Panc1 (cell line): ENCODE results near the gene TTLL7. TPM values are rescaled to one million over a fixed set of nuclear protein-coding genes. Genes with fewer than 3 reads are reported as not detected.

Experiments
- ATAC-seq: fragments of 200-7000 bp; cut with Tn5 transposase; 2 replicates; pipeline ENCODE4 v1.9.1; 2020; ENCODE audit warnings: mild to moderate bottlenecking, moderate library complexity
- BruUV-seq: library from RNA; stranded (reverse); fragments of 400-500 nt; replicated peaks from 2 replicates; lab custom pipeline; 2021; lab: Mats Ljungman, UMichigan
- CTCF ChIA-PET: fragments of 300-600 bp; sonication (Branson Sonifier 250); formaldehyde crosslinking; loops from one replicate; lab custom pipeline; 2022; ENCODE audit warnings: antibody characterized with exemption; lab: Charles Lee
- POLR2A ChIA-PET: fragments of 300-600 bp; sonication (Branson Sonifier 250); formaldehyde crosslinking; loops from one replicate; lab custom pipeline; 2022; ENCODE audit warnings: antibody characterized with exemption; lab: Charles Lee
- DNase-seq: peaks from one replicate; pipeline ENCODE4 v3.0.0-alpha.2; 2010; ENCODE audit warnings: low read depth, low spot score
- H3K27ac ChIP-seq: 2 replicates; pipeline ENCODE4 v1.5.1; 2011; ENCODE audit warnings: mild to moderate bottlenecking, low read length, inconsistent platforms
- H3K27me3 ChIP-seq: fragments of 200-500 bp; sonication (Bioruptor generic); 2 replicates; pipeline ENCODE4 v1.6.0; 2014; ENCODE audit warnings: low read length, inconsistent platforms; ENCODE audit not compliant: control insufficient read depth, insufficient read depth
- H3K36me3 ChIP-seq: fragments of 200-500 bp; sonication (Bioruptor generic); 2 replicates; pipeline ENCODE4 v1.5.1; 2014; ENCODE audit warnings: inconsistent platforms, mild to moderate bottlenecking, low read length, moderate library complexity; ENCODE audit not compliant: control insufficient read depth, insufficient read depth
- H3K4me1 ChIP-seq: 2 replicates; pipeline ENCODE4 v1.5.1; 2011; ENCODE audit warnings: inconsistent platforms, mild to moderate bottlenecking, low read length, moderate library complexity; ENCODE audit not compliant: control insufficient read depth, insufficient read depth
- H3K4me3 ChIP-seq, 2 experiments: 2 replicates each; pipeline ENCODE4 v1.5.1; 2011 to 2012; ENCODE audit warnings: low read depth in 2 of 2, low read length in 2 of 2, mild to moderate bottlenecking in 2 of 2, inconsistent platforms in 1 of 2, moderate library complexity in 1 of 2
- H3K9me3 ChIP-seq: fragments of 200-500 bp; sonication (Bioruptor generic); 2 replicates; pipeline ENCODE4 v1.5.1; 2014; ENCODE audit warnings: low read depth, mild to moderate bottlenecking, inconsistent platforms, low read length, moderate library complexity; ENCODE audit not compliant: control insufficient read depth, insufficient read depth
- CTCF ChIP-seq: fragments of 450-650 bp; IDR thresholded peaks from 2 replicates; pipeline ENCODE4 v1.5.1; 2017; ENCODE audit warnings: mild to moderate bottlenecking
- POLR2AphosphoS5 ChIP-seq: IDR thresholded peaks from 2 replicates; pipeline ENCODE4 v1.6.1; 2012; ENCODE audit warnings: mild to moderate bottlenecking, low read depth, low read length, moderate library complexity
- REST ChIP-seq, 2 experiments: IDR thresholded peaks; 2 replicates each; pipeline ENCODE4 v1.6.1; 2011 to 2012; ENCODE audit warnings: low read depth in 2 of 2, control low read depth in 1 of 2, low read length in 1 of 2, mild to moderate bottlenecking in 1 of 2, moderate library complexity in 1 of 2; ENCODE audit not compliant: insufficient read depth in 1 of 2
- SIN3A ChIP-seq: IDR thresholded peaks from 2 replicates; pipeline ENCODE4 v1.6.1; 2012; ENCODE audit warnings: low read depth, mild to moderate bottlenecking, low read length, moderate library complexity, borderline replicate concordance; ENCODE audit not compliant: insufficient read depth
- TCF7L2 ChIP-seq: IDR thresholded peaks from 2 replicates; pipeline ENCODE4 v1.6.1; 2011; ENCODE audit warnings: mild to moderate bottlenecking, low read depth, low read length, inconsistent platforms
- in situ Hi-C: cut with HindIII; loops from 2 replicates; pipeline ENCODE4 v1.10.0; 2016; ENCODE audit warnings: low sequenced_read_pairs, low pct_unique_long_range_greater_than_20kb
- intact Hi-C: fragments of 100-400 bp; cut with micrococcal nuclease; formaldehyde crosslinking; loops from one replicate; pipeline ENCODE4 v1.10.0; 2022; ENCODE audit not compliant: unreplicated experiment
- total RNA-seq: library from RNA; stranded (reverse); gene quantifications from one replicate; pipeline ENCODE4 v1.2.1, GENCODE V29; 2021; ENCODE audit not compliant: unreplicated experiment

The TTLL7 gene
- total RNA-seq, 1 experiment from 2014 or later: 31.4 TPM

- Histone ChIP-seq H3K36me3 (no peaks in the 10 kb centered on the region), H3K4me1 (no peaks in the 10 kb centered on the region), H3K27me3 (no peaks in the 10 kb centered on the region), H3K27ac (no peak overlapping the region), H3K4me3 (no peak overlapping the region), H3K9me3 (no peaks in the 10 kb centered on the region)
- no peak for TF ChIP-seq TCF7L2
- TF ChIP-seq CTCF: no peak
- no peak for TF ChIP-seq REST (IDR thresholded peaks at IDR 0.05; ENCODE audit: insufficient read depth in 1 of 2, low read depth in 2 of 2, low read length in 1 of 2)
- TF ChIP-seq SIN3A: no peak
- TF ChIP-seq POLR2AphosphoS5: no peak
- intact Hi-C loops: no loop called here
- ChIA-PET POLR2A (no interaction called here), CTCF (no interaction called here)
- ATAC-seq (no peak), DNase-seq (no peak)
- in situ Hi-C loops: no loop called here
- no TSS peak for BruUV-seq
These were observed 39.0 kb downstream of the TTLL7 start for GRCh38 chr1:83959824-83960498.

GRCh38 chr1:83958704-83959103 is 40.2 kb downstream of the TTLL7 start:
- no peak overlapping the region for H3K4me3 ChIP-seq
- ATAC-seq (no peak), DNase-seq (no peak)
- H3K4me1 ChIP-seq: no peaks in the 10 kb centered on the region
- intact Hi-C loops (no loop called here), in situ Hi-C loops (no loop called here)
- H3K9me3 ChIP-seq: no peaks in the 10 kb centered on the region
- TF ChIP-seq SIN3A (no peak), REST (IDR thresholded peaks at IDR 0.05; ENCODE audit: insufficient read depth in 1 of 2, low read depth in 2 of 2, low read length in 1 of 2) (no peak), POLR2AphosphoS5 (no peak), CTCF (no peak), TCF7L2 (no peak)
- ChIA-PET POLR2A (no interaction called here), CTCF (no interaction called here)
- H3K27ac ChIP-seq: no peak overlapping the region
- BruUV-seq: no TSS peak
- no peaks in the 10 kb centered on the region for H3K36me3 ChIP-seq
- H3K27me3 ChIP-seq: no peaks in the 10 kb centered on the region
